ENCODE results near the gene HSD3B2. TPM values are rescaled to one million over a fixed set of nuclear protein-coding genes. Genes with fewer than 3 reads are reported as not detected.

HSD3B2 gene
- not detected in 2 replicates for total RNA-seq

DNA sequence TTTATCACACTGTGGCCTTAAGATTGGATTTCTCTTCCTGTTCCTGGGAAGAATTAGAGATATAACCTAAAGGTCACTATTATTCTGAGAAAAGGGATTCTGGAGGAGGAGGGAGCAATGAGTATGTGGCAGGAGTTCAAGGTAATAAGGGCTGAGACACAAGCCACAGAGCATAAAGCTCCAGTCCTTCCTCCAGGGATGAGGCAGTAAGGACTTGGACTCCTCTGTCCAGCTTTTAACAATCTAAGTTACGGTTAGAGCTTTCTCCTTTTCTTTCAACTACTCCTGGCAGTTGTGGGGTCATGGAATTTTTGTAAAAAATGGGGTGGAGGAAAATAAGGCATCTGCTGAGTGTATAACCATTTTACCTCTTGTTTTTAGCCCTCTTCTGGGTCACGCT, at the start of gene HSD3B2:
Gene HSD3B2, plus strand, starts transcription at position 201 of the 400 bp plus-strand sequence. CDS start 270 bp downstream, outside the sequence.

GRCh38 chr1:119368554-119368953, 46.4 kb upstream of the HSD3B2 start, which contains the start of gene HAO2:
Gene HAO2, plus strand, starts transcription at chr1:119368785. Its CDS starts 12,301 bp downstream, at chr1:119381086.

Other genes starting within 250 kb of the HSD3B2 start
- gene HAO2, start 46.4 kb upstream of the HSD3B2 start, total RNA-seq = not detected in 2 replicates
- gene HSD3B1, start 92.1 kb downstream of the HSD3B2 start, total RNA-seq = not detected in 2 replicates
- 3.7 and 4.9 TPM in 2 replicates for gene ZNF697, start 233.1 kb downstream of the HSD3B2 start, total RNA-seq

Data from bronchus fibroblast of lung (primary cell).